ENCODE measurements around the gene AP3B1.

Gene AP3B1

GRCh38 chr5:78109891-78110324 is 184.6 kb downstream of the AP3B1 start:
- H3K4me3 ChIP-seq (ENCODE audit: low read depth, low read length), result no peak overlapping the region
- TF ChIP-seq CTCF (IDR thresholded peaks at IDR 0.05; ENCODE audit: low read depth, low read length), result no peak

DNA sequence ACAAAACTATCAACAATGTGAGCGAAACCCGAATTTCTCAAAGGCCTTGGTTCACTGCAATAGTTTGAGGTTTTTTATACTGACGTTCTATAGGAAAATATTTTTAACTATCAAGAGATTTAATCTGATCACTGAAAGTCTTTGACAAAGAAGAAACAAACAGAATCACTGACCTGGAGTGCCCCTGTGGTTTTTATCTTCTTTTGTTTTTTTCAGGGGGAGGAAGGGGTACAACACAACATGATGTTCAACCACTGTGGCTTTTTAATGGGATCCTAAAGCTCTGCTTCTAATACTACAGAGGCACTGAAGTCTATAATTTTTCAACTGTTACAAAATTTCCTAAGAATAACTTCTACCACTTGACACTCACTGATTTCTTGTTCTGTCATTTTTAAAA is 185.9 kb downstream of the AP3B1 start:
- H3K4me3 ChIP-seq (ENCODE audit: low read depth, low read length), result no peak overlapping the region
- TF ChIP-seq CTCF (IDR thresholded peaks at IDR 0.05; ENCODE audit: low read depth, low read length), result no peak

GRCh38 chr5:78103232-78103918 is 191.1 kb downstream of the AP3B1 start:
- no peak overlapping the region for H3K4me3 ChIP-seq (ENCODE audit: low read depth, low read length)
- no peak for TF ChIP-seq CTCF (IDR thresholded peaks at IDR 0.05; ENCODE audit: low read depth, low read length)

DNA sequence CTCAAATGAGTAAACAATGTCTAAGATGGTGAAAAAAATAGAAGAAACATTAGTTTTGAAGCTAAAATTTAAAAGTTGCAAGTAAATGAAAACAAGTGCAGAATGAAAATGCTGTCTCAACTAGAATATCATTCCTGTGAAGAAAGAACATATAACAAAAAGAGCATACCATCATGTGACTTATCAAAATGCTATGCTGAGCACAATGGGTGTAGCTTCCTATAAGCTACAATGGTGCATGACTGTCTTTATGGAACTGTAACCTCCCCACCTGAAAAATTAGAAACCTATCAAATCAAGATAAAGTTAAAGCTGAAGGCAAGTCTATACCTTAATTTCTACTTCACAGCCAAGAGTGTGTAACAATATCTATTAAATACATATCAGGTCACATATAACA is 192.0 kb downstream of the AP3B1 start:
- no peak for TF ChIP-seq CTCF (IDR thresholded peaks at IDR 0.05; ENCODE audit: low read depth, low read length)
- no peak overlapping the region for H3K4me3 ChIP-seq (ENCODE audit: low read depth, low read length)

GRCh38 chr5:78095125-78095524 is 199.4 kb downstream of the AP3B1 start:
- no peak overlapping the region for H3K4me3 ChIP-seq (ENCODE audit: low read depth, low read length)
- TF ChIP-seq CTCF (IDR thresholded peaks at IDR 0.05; ENCODE audit: low read depth, low read length), result no peak

DNA sequence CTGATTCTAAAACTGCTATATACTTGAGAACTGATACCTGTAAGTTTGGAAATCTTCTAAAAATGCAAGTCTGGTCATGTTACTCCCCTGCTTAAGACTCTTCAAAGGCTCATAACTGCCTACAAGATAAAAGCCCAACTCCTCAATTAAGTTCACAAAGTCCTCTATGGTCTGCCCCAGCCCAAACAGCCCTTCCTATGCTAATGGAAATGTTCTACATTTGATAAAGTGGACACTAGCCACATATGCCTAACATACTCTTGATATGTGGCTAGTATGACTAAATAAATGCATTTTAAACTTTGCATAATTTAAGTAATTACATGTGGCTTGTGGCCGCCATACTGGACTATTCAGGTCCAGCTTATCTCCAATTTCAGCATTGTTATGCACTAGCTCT is 204.5 kb downstream of the AP3B1 start:
- no peak for TF ChIP-seq CTCF (IDR thresholded peaks at IDR 0.05; ENCODE audit: low read depth, low read length)
- H3K4me3 ChIP-seq (ENCODE audit: low read depth, low read length), result no peak overlapping the region

GRCh38 chr5:78078858-78079257 is 215.6 kb downstream of the AP3B1 start:
- no peak overlapping the region for H3K4me3 ChIP-seq (ENCODE audit: low read depth, low read length)
- TF ChIP-seq CTCF (IDR thresholded peaks at IDR 0.05; ENCODE audit: low read depth, low read length), result no peak
